Measurements from ENCODE around the gene AGBL1.

GRCh38 chr15:86644339-86644738 lies 564.7 kb downstream of the AGBL1 start:
- no peak for TF ChIP-seq POLR2A (IDR thresholded peaks at IDR 0.05; ENCODE audit: low read length)
- no peak for TF ChIP-seq GATA1 (IDR thresholded peaks at IDR 0.05; ENCODE audit: low read depth, low read length)
